Nephron (organoid): ENCODE data around the gene NAGA.

Source experiments
- H3K27ac Mint-ChIP-seq, 3 experiments: 2 replicates each; pipeline ENCODE4 v1.8.0; 2020; ENCODE audit warnings: mixed read lengths in 3 of 3, mild to moderate bottlenecking in 2 of 3, moderate library complexity in 1 of 3
- H3K27me3 Mint-ChIP-seq: 2 replicates; pipeline ENCODE4 v1.8.0; 2021; ENCODE audit warnings: low read depth, mild to moderate bottlenecking, moderate library complexity, mixed read lengths
- H3K36me3 Mint-ChIP-seq: 2 replicates; pipeline ENCODE4 v1.8.0; 2020; ENCODE audit warnings: low read depth, mixed read lengths
- H3K4me1 Mint-ChIP-seq: 2 replicates; pipeline ENCODE4 v1.8.0; 2020; ENCODE audit warnings: mixed read lengths
- H3K4me3 Mint-ChIP-seq, 3 experiments: 2 replicates each; pipeline ENCODE4 v1.8.0; 2020; ENCODE audit warnings: mild to moderate bottlenecking in 3 of 3, mixed read lengths in 3 of 3, moderate library complexity in 2 of 3
- H3K9me3 Mint-ChIP-seq: 2 replicates; pipeline ENCODE4 v1.8.0; 2020; ENCODE audit warnings: mixed read lengths
- CTCF ChIP-seq, 3 experiments: fragments of 200-600 bp; sonication (generic); IDR thresholded peaks; one replicate each; pipeline ENCODE4 v1.5.0; 2021; ENCODE audit warnings: antibody characterized with exemption in 3 of 3; ENCODE audit not compliant: unreplicated experiment in 3 of 3

NAGA gene

GRCh38 chr22:42021571-42021970, 49.0 kb downstream of the NAGA start:
- TF ChIP-seq CTCF (IDR thresholded peaks at IDR 0.05; ENCODE audit: unreplicated experiment in 3 of 3), result no peak
- no peaks in the 10 kb centered on the region for H3K9me3 Mint-ChIP-seq
- H3K27me3 Mint-ChIP-seq, result peaks cover 24% of the 10 kb centered on the region
- H3K27ac Mint-ChIP-seq, result no peak overlapping the region
- no peaks in the 10 kb centered on the region for H3K4me1 Mint-ChIP-seq
- H3K36me3 Mint-ChIP-seq, result no peaks in the 10 kb centered on the region
- no peak overlapping the region for H3K4me3 Mint-ChIP-seq

- Mint-ChIP-seq H3K27me3 (peaks cover 40% of the 10 kb centered on the region), H3K27ac (no peak overlapping the region), H3K36me3 (no peaks in the 10 kb centered on the region), H3K4me3 (no peak overlapping the region), H3K9me3 (peaks cover 4% of the 10 kb centered on the region), H3K4me1 (no peaks in the 10 kb centered on the region)
- TF ChIP-seq CTCF (IDR thresholded peaks at IDR 0.05; ENCODE audit: unreplicated experiment in 3 of 3), result no peak
Measured at GRCh38 chr22:42018224-42018623, 52.4 kb downstream of the NAGA start.

- Mint-ChIP-seq H3K4me3 (no peak overlapping the region), H3K27me3 (peaks cover 40% of the 10 kb centered on the region), H3K9me3 (peaks cover 13% of the 10 kb centered on the region), H3K4me1 (no peaks in the 10 kb centered on the region), H3K36me3 (no peaks in the 10 kb centered on the region), H3K27ac (no peak overlapping the region)
- no peak for TF ChIP-seq CTCF (IDR thresholded peaks at IDR 0.05; ENCODE audit: unreplicated experiment in 3 of 3)
Measured at GRCh38 chr22:42016111-42016510, 54.5 kb downstream of the NAGA start.

- no peak for TF ChIP-seq CTCF (IDR thresholded peaks at IDR 0.05; ENCODE audit: unreplicated experiment in 3 of 3)
- Mint-ChIP-seq H3K4me1 (no peaks in the 10 kb centered on the region), H3K27ac (no peak overlapping the region), H3K4me3 (no peak overlapping the region), H3K9me3 (peaks cover 25% of the 10 kb centered on the region), H3K36me3 (no peaks in the 10 kb centered on the region), H3K27me3 (peaks cover 27% of the 10 kb centered on the region)
Measured at GRCh38 chr22:42013385-42013784, 57.2 kb downstream of the NAGA start.

GRCh38 chr22:42010778-42011177, 59.8 kb downstream of the NAGA start:
- H3K27me3 Mint-ChIP-seq, result peaks cover 16% of the 10 kb centered on the region
- H3K36me3 Mint-ChIP-seq, result no peaks in the 10 kb centered on the region
- no peak overlapping the region for H3K4me3 Mint-ChIP-seq
- H3K27ac Mint-ChIP-seq, result no peak overlapping the region
- no peak for TF ChIP-seq CTCF (IDR thresholded peaks at IDR 0.05; ENCODE audit: unreplicated experiment in 3 of 3)
- peaks cover 29% of the 10 kb centered on the region for H3K9me3 Mint-ChIP-seq
- H3K4me1 Mint-ChIP-seq, result no peaks in the 10 kb centered on the region
